Activated CD4-positive, alpha-beta T cell treated with anti-CD3 and anti-CD28 coated beads, Interleukin-2, amount 50 U/mL, for 1 hour (primary cell): ENCODE results near the gene TRDN.
"Not testable (repeated sequence)": the region's sequence is repeated elsewhere in the genome, so short reads cannot be mapped to it uniquely, and the experiment has no call there.

Experiments used
- DNase-seq: peaks from one replicate; pipeline ENCODE4 v3.0.0-alpha.2; 2020

The TRDN gene

GRCh38 chr6:123233336-123233735, 403.4 kb downstream of the TRDN start:
- no peak for DNase-seq

- not testable (repeated sequence) for DNase-seq
Measured at GRCh38 chr6:123227789-123228188, 409.0 kb downstream of the TRDN start.

- DNase-seq = no peak
Measured at GRCh38 chr6:123226398-123226797, 410.4 kb downstream of the TRDN start.

- DNase-seq = no peak
Measured at GRCh38 chr6:123224077-123224476, 412.7 kb downstream of the TRDN start.

GRCh38 chr6:123223461-123223860, 413.3 kb downstream of the TRDN start:
- no peak for DNase-seq

- DNase-seq = no peak
Measured at GRCh38 chr6:123215211-123215610, 421.5 kb downstream of the TRDN start.

- no peak for DNase-seq
Measured at GRCh38 chr6:123214433-123214832, 422.3 kb downstream of the TRDN start.

- no peak for DNase-seq
Measured at GRCh38 chr6:123213921-123214320, 422.8 kb downstream of the TRDN start.

GRCh38 chr6:123211777-123212545, 424.8 kb downstream of the TRDN start:
- no peak for DNase-seq

- DNase-seq = no peak
Measured at GRCh38 chr6:123210645-123211044, 426.1 kb downstream of the TRDN start.

GRCh38 chr6:123207967-123208510, 428.7 kb downstream of the TRDN start:
- no peak for DNase-seq

GRCh38 chr6:123203928-123204327, 432.8 kb downstream of the TRDN start:
- DNase-seq = no peak

GRCh38 chr6:123201869-123202372, 434.8 kb downstream of the TRDN start:
- DNase-seq = no peak

GRCh38 chr6:123193298-123193697, 443.5 kb downstream of the TRDN start:
- DNase-seq = no peak

- DNase-seq = no peak
Measured at GRCh38 chr6:123189816-123190215, 446.9 kb downstream of the TRDN start.

GRCh38 chr6:123182998-123183397, 453.8 kb downstream of the TRDN start:
- DNase-seq = no peak

- DNase-seq = no peak
Measured at GRCh38 chr6:123176706-123177105, 460.0 kb downstream of the TRDN start.

GRCh38 chr6:123171341-123172115, 465.2 kb downstream of the TRDN start:
- DNase-seq = no peak

- DNase-seq = no peak
Measured at GRCh38 chr6:123169774-123170095, 467.0 kb downstream of the TRDN start.

GRCh38 chr6:123168892-123169773, 467.6 kb downstream of the TRDN start:
- DNase-seq = no peak

- no peak for DNase-seq
Measured at GRCh38 chr6:123168466-123168865, 468.3 kb downstream of the TRDN start.
